IPS-15b (cell line): ENCODE results near the gene BTF3.

Experiments used
- H3K27me3 ChIP-seq: one replicate; pipeline ENCODE4 v1.6.1; 2013; ENCODE audit warnings: low read length; ENCODE audit not compliant: control insufficient read depth, insufficient read depth
- H3K36me3 ChIP-seq: one replicate; pipeline ENCODE4 v1.6.1; 2013; ENCODE audit warnings: low read length; ENCODE audit not compliant: control insufficient read depth, insufficient read depth
- H3K4me1 ChIP-seq: one replicate; pipeline ENCODE4 v1.6.1; 2013; ENCODE audit warnings: mild to moderate bottlenecking, low read length; ENCODE audit not compliant: control insufficient read depth, insufficient read depth
- H3K4me3 ChIP-seq: one replicate; pipeline ENCODE4 v1.5.1; 2013; ENCODE audit warnings: low read depth, low read length
- H3K9ac ChIP-seq: one replicate; pipeline ENCODE4 v1.6.1; 2013; ENCODE audit warnings: low read depth, mild to moderate bottlenecking, low read length
- H3K9me3 ChIP-seq: one replicate; pipeline ENCODE4 v1.6.1; 2013; ENCODE audit warnings: mild to moderate bottlenecking, low read length; ENCODE audit not compliant: control insufficient read depth, insufficient read depth

Gene BTF3

GRCh38 chr5:73487815-73488214 lies 10.4 kb upstream of the BTF3 start:
- H3K27me3 ChIP-seq, result peaks cover 7% of the 10 kb centered on the region
- peaks cover 20% of the 10 kb centered on the region for H3K4me1 ChIP-seq
- H3K9me3 ChIP-seq, result no peaks in the 10 kb centered on the region
- H3K4me3 ChIP-seq, result no peak overlapping the region
- no peaks in the 10 kb centered on the region for H3K36me3 ChIP-seq
- no peak overlapping the region for H3K9ac ChIP-seq

GRCh38 chr5:73488806-73489205 lies 9.4 kb upstream of the BTF3 start:
- Histone ChIP-seq H3K36me3 (no peaks in the 10 kb centered on the region), H3K4me1 (peaks cover 20% of the 10 kb centered on the region), H3K9ac (no peak overlapping the region), H3K27me3 (peaks cover 7% of the 10 kb centered on the region), H3K4me3 (no peak overlapping the region), H3K9me3 (no peaks in the 10 kb centered on the region)

GRCh38 chr5:73490088-73490487 lies 8.2 kb upstream of the BTF3 start:
- no peaks in the 10 kb centered on the region for H3K36me3 ChIP-seq
- H3K4me1 ChIP-seq, result peaks cover 20% of the 10 kb centered on the region
- H3K9me3 ChIP-seq, result no peaks in the 10 kb centered on the region
- H3K9ac ChIP-seq, result no peak overlapping the region
- peaks cover 7% of the 10 kb centered on the region for H3K27me3 ChIP-seq
- no peak overlapping the region for H3K4me3 ChIP-seq

- no peak overlapping the region for H3K9ac ChIP-seq
- no peaks in the 10 kb centered on the region for H3K9me3 ChIP-seq
- peaks cover 14% of the 10 kb centered on the region for H3K4me1 ChIP-seq
- peaks cover 7% of the 10 kb centered on the region for H3K27me3 ChIP-seq
- no peaks in the 10 kb centered on the region for H3K36me3 ChIP-seq
- no peak overlapping the region for H3K4me3 ChIP-seq
These were observed 7.1 kb upstream of the BTF3 start for GRCh38 chr5:73491155-73491554.

GRCh38 chr5:73493421-73493820 lies 4.8 kb upstream of the BTF3 start:
- H3K27me3 ChIP-seq, result peaks cover 7% of the 10 kb centered on the region
- peaks cover 7% of the 10 kb centered on the region for H3K4me1 ChIP-seq
- H3K4me3 ChIP-seq, result no peak overlapping the region
- no peaks in the 10 kb centered on the region for H3K36me3 ChIP-seq
- no peaks in the 10 kb centered on the region for H3K9me3 ChIP-seq
- no peak overlapping the region for H3K9ac ChIP-seq

- Histone ChIP-seq H3K9me3 (no peaks in the 10 kb centered on the region), H3K9ac (no peak overlapping the region), H3K36me3 (no peaks in the 10 kb centered on the region), H3K4me3 (no peak overlapping the region), H3K27me3 (peaks cover 7% of the 10 kb centered on the region), H3K4me1 (peaks cover 7% of the 10 kb centered on the region)
These were observed 3.5 kb upstream of the BTF3 start for GRCh38 chr5:73494721-73495120.

GRCh38 chr5:73495772-73496335 lies 2.4 kb upstream of the BTF3 start:
- Histone ChIP-seq H3K9ac (no peak overlapping the region), H3K4me1 (peaks cover 7% of the 10 kb centered on the region), H3K36me3 (no peaks in the 10 kb centered on the region), H3K9me3 (no peaks in the 10 kb centered on the region), H3K27me3 (peaks cover 7% of the 10 kb centered on the region), H3K4me3 (no peak overlapping the region)

- peak overlapping the region; percentile 55 for H3K9ac ChIP-seq
- H3K4me3 ChIP-seq, result peak overlapping the region; percentile 95
- H3K9me3 ChIP-seq, result no peaks in the 10 kb centered on the region
- peaks cover 7% of the 10 kb centered on the region for H3K4me1 ChIP-seq
- peaks cover under 1% of the 10 kb centered on the region for H3K36me3 ChIP-seq
- H3K27me3 ChIP-seq, result peaks cover 6% of the 10 kb centered on the region
These were observed 1.2 kb upstream of the BTF3 start for GRCh38 chr5:73496984-73497457.

- Histone ChIP-seq H3K36me3 (peaks cover 6% of the 10 kb centered on the region), H3K4me3 (peak overlapping the region; percentile 95), H3K27me3 (peaks cover under 1% of the 10 kb centered on the region), H3K9ac (peak overlapping the region; percentile 95), H3K4me1 (peaks cover 7% of the 10 kb centered on the region), H3K9me3 (no peaks in the 10 kb centered on the region)
These were observed 665 bp upstream of the BTF3 start for GRCh38 chr5:73497497-73498056.

GRCh38 chr5:73499187-73499586 lies 945 bp downstream of the BTF3 start:
- Histone ChIP-seq H3K4me1 (peaks cover 7% of the 10 kb centered on the region), H3K27me3 (no peaks in the 10 kb centered on the region), H3K36me3 (peaks cover 9% of the 10 kb centered on the region), H3K9me3 (no peaks in the 10 kb centered on the region), H3K4me3 (peak overlapping the region; percentile 95), H3K9ac (peak overlapping the region; percentile 95)

- peak overlapping the region; percentile 95 for H3K4me3 ChIP-seq
- peaks cover 7% of the 10 kb centered on the region for H3K4me1 ChIP-seq
- no peaks in the 10 kb centered on the region for H3K9me3 ChIP-seq
- H3K36me3 ChIP-seq, result peaks cover 9% of the 10 kb centered on the region
- H3K27me3 ChIP-seq, result no peaks in the 10 kb centered on the region
- peak overlapping the region; percentile 95 for H3K9ac ChIP-seq
These were observed 1.5 kb downstream of the BTF3 start for GRCh38 chr5:73499756-73500155.

- Histone ChIP-seq H3K36me3 (peaks cover 9% of the 10 kb centered on the region), H3K4me3 (no peak overlapping the region), H3K4me1 (peaks cover 7% of the 10 kb centered on the region)
These were observed 3.2 kb downstream of the BTF3 start for GRCh38 chr5:73501406-73501805.

More at GRCh38 chr5:73501406-73501805, 3.2 kb downstream of the BTF3 start:
- no peak overlapping the region for H3K9ac ChIP-seq
- no peaks in the 10 kb centered on the region for H3K9me3 ChIP-seq
- H3K27me3 ChIP-seq, result no peaks in the 10 kb centered on the region
